ENCODE measurements around the gene ACADSB. TPM values are rescaled to one million over a fixed set of nuclear protein-coding genes. Genes with fewer than 3 reads are reported as not detected.

ACADSB gene
- total RNA-seq, 1 experiment from 2014 or later: 14.5 TPM

DNA sequence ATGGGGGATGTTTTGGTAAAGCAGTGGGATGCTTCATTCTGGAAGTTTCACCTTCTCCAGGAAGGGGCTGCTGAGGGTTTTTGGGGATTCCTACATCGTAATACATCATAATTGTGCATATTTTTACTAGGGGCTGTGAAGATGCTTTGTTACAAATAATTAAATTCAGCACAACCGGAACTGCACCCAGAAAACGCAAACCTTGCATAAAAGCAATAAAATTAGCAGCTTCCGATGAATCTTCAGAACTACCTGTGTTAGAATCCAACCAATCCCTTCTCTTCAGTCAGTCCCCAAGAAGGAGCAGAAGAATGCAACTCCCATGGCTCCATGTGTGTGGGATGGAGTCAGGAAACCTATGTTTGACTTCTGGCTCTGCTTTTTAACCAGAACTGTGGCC, 78.5 kb downstream of the ACADSB start:
- CTCF ChIA-PET: no interaction called here
- TF ChIP-seq, protein P1, sequence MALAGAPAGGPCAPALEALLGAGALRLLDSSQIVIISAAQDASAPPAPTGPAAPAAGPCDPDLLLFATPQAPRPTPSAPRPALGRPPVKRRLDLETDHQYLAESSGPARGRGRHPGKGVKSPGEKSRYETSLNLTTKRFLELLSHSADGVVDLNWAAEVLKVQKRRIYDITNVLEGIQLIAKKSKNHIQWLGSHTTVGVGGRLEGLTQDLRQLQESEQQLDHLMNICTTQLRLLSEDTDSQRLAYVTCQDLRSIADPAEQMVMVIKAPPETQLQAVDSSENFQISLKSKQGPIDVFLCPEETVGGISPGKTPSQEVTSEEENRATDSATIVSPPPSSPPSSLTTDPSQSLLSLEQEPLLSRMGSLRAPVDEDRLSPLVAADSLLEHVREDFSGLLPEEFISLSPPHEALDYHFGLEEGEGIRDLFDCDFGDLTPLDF (CRISPR knock-in tag; IDR thresholded peaks at IDR 0.05): no peak
- TF ChIP-seq TP53 (CRISPR knock-in tag; IDR thresholded peaks at IDR 0.05): no peak
- TF ChIP-seq ZBTB21 (CRISPR knock-in tag; IDR thresholded peaks at IDR 0.05; ENCODE audit: borderline replicate concordance): no peak
- TF ChIP-seq IRF2 (CRISPR knock-in tag; IDR thresholded peaks at IDR 0.05; ENCODE audit: borderline replicate concordance, low read depth): no peak
- no peak for ATAC-seq
- Mint-ChIP-seq H3K9me3 (peaks cover 7% of the 10 kb centered on the region), H3K27ac (no peak overlapping the region), H3K27me3 (ENCODE audit: low read depth) (peaks cover 5% of the 10 kb centered on the region), H3K4me1 (peaks cover 9% of the 10 kb centered on the region), H3K36me3 (no peaks in the 10 kb centered on the region), H3K4me3 (no peak overlapping the region)
- POLR2A ChIA-PET: no interaction called here
- DNase-seq (ENCODE audit: low spot score): no peak

DNA sequence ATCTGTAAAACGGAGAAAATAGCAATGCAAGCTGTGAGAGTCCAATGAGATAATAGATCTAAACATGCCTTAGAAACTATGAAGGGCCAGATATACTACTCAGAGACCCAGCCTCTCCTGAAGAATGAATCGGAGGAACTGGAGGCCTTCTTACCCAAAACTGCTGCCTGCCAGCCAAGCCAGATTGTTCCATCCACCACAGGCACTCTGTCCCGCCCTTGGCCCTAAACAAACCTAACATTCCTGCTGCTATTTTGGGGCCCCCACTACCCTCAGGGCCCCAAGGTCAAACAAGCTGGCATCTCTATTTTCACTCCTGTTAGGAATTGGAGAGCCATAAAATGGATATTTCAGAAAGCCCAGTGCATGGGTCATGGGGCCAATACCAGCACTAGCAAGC, 79.0 kb downstream of the ACADSB start:
- Mint-ChIP-seq H3K4me3 (no peak overlapping the region), H3K27me3 (ENCODE audit: low read depth) (peaks cover 5% of the 10 kb centered on the region), H3K4me1 (peaks cover 9% of the 10 kb centered on the region), H3K27ac (no peak overlapping the region), H3K36me3 (no peaks in the 10 kb centered on the region), H3K9me3 (peaks cover 7% of the 10 kb centered on the region)
- DNase-seq (ENCODE audit: low spot score) (no peak), ATAC-seq (no peak)
- CTCF ChIA-PET: no interaction called here
- TF ChIP-seq, protein P2, sequence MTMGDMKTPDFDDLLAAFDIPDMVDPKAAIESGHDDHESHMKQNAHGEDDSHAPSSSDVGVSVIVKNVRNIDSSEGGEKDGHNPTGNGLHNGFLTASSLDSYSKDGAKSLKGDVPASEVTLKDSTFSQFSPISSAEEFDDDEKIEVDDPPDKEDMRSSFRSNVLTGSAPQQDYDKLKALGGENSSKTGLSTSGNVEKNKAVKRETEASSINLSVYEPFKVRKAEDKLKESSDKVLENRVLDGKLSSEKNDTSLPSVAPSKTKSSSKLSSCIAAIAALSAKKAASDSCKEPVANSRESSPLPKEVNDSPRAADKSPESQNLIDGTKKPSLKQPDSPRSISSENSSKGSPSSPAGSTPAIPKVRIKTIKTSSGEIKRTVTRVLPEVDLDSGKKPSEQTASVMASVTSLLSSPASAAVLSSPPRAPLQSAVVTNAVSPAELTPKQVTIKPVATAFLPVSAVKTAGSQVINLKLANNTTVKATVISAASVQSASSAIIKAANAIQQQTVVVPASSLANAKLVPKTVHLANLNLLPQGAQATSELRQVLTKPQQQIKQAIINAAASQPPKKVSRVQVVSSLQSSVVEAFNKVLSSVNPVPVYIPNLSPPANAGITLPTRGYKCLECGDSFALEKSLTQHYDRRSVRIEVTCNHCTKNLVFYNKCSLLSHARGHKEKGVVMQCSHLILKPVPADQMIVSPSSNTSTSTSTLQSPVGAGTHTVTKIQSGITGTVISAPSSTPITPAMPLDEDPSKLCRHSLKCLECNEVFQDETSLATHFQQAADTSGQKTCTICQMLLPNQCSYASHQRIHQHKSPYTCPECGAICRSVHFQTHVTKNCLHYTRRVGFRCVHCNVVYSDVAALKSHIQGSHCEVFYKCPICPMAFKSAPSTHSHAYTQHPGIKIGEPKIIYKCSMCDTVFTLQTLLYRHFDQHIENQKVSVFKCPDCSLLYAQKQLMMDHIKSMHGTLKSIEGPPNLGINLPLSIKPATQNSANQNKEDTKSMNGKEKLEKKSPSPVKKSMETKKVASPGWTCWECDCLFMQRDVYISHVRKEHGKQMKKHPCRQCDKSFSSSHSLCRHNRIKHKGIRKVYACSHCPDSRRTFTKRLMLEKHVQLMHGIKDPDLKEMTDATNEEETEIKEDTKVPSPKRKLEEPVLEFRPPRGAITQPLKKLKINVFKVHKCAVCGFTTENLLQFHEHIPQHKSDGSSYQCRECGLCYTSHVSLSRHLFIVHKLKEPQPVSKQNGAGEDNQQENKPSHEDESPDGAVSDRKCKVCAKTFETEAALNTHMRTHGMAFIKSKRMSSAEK (CRISPR knock-in tag; IDR thresholded peaks at IDR 0.05; ENCODE audit: borderline replicate concordance): no peak
- TF ChIP-seq, protein P3, sequence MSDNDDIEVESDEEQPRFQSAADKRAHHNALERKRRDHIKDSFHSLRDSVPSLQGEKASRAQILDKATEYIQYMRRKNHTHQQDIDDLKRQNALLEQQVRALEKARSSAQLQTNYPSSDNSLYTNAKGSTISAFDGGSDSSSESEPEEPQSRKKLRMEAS (CRISPR knock-in tag; IDR thresholded peaks at IDR 0.05): no peak
- TF ChIP-seq GTF2I (CRISPR knock-in tag; conservative IDR thresholded peaks at IDR 0.05) (no peak), GABPB1 (CRISPR knock-in tag; IDR thresholded peaks at IDR 0.05) (no peak), NR2C2 (CRISPR knock-in tag; IDR thresholded peaks at IDR 0.05) (no peak)
- TF ChIP-seq, protein P4, sequence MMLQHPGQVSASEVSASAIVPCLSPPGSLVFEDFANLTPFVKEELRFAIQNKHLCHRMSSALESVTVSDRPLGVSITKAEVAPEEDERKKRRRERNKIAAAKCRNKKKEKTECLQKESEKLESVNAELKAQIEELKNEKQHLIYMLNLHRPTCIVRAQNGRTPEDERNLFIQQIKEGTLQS (CRISPR knock-in tag; conservative IDR thresholded peaks at IDR 0.05): no peak
- TF ChIP-seq, protein P5, sequence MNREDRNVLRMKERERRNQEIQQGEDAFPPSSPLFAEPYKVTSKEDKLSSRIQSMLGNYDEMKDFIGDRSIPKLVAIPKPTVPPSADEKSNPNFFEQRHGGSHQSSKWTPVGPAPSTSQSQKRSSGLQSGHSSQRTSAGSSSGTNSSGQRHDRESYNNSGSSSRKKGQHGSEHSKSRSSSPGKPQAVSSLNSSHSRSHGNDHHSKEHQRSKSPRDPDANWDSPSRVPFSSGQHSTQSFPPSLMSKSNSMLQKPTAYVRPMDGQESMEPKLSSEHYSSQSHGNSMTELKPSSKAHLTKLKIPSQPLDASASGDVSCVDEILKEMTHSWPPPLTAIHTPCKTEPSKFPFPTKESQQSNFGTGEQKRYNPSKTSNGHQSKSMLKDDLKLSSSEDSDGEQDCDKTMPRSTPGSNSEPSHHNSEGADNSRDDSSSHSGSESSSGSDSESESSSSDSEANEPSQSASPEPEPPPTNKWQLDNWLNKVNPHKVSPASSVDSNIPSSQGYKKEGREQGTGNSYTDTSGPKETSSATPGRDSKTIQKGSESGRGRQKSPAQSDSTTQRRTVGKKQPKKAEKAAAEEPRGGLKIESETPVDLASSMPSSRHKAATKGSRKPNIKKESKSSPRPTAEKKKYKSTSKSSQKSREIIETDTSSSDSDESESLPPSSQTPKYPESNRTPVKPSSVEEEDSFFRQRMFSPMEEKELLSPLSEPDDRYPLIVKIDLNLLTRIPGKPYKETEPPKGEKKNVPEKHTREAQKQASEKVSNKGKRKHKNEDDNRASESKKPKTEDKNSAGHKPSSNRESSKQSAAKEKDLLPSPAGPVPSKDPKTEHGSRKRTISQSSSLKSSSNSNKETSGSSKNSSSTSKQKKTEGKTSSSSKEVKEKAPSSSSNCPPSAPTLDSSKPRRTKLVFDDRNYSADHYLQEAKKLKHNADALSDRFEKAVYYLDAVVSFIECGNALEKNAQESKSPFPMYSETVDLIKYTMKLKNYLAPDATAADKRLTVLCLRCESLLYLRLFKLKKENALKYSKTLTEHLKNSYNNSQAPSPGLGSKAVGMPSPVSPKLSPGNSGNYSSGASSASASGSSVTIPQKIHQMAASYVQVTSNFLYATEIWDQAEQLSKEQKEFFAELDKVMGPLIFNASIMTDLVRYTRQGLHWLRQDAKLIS (CRISPR knock-in tag; IDR thresholded peaks at IDR 0.05; ENCODE audit: borderline replicate concordance): no peak
- TF ChIP-seq, protein P6, sequence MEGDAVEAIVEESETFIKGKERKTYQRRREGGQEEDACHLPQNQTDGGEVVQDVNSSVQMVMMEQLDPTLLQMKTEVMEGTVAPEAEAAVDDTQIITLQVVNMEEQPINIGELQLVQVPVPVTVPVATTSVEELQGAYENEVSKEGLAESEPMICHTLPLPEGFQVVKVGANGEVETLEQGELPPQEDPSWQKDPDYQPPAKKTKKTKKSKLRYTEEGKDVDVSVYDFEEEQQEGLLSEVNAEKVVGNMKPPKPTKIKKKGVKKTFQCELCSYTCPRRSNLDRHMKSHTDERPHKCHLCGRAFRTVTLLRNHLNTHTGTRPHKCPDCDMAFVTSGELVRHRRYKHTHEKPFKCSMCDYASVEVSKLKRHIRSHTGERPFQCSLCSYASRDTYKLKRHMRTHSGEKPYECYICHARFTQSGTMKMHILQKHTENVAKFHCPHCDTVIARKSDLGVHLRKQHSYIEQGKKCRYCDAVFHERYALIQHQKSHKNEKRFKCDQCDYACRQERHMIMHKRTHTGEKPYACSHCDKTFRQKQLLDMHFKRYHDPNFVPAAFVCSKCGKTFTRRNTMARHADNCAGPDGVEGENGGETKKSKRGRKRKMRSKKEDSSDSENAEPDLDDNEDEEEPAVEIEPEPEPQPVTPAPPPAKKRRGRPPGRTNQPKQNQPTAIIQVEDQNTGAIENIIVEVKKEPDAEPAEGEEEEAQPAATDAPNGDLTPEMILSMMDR (IDR thresholded peaks at IDR 0.05): no peak
- TF ChIP-seq, protein P1 (CRISPR knock-in tag; IDR thresholded peaks at IDR 0.05): no peak
- TF ChIP-seq, protein P7, sequence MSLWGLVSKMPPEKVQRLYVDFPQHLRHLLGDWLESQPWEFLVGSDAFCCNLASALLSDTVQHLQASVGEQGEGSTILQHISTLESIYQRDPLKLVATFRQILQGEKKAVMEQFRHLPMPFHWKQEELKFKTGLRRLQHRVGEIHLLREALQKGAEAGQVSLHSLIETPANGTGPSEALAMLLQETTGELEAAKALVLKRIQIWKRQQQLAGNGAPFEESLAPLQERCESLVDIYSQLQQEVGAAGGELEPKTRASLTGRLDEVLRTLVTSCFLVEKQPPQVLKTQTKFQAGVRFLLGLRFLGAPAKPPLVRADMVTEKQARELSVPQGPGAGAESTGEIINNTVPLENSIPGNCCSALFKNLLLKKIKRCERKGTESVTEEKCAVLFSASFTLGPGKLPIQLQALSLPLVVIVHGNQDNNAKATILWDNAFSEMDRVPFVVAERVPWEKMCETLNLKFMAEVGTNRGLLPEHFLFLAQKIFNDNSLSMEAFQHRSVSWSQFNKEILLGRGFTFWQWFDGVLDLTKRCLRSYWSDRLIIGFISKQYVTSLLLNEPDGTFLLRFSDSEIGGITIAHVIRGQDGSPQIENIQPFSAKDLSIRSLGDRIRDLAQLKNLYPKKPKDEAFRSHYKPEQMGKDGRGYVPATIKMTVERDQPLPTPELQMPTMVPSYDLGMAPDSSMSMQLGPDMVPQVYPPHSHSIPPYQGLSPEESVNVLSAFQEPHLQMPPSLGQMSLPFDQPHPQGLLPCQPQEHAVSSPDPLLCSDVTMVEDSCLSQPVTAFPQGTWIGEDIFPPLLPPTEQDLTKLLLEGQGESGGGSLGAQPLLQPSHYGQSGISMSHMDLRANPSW (CRISPR knock-in tag; conservative IDR thresholded peaks at IDR 0.05; ENCODE audit: low read depth): no peak
- POLR2A ChIA-PET: no interaction called here
